A673 (cell line): Measurements from ENCODE around the gene CACNB1.

ENCODE experiments used
- CTCF ChIP-seq: fragments of 300-800, 200-600 bp; sonication (generic); conservative IDR thresholded peaks from 2 replicates; pipeline ENCODE4 v1.5.1; 2017; ENCODE audit warnings: low read depth, mild to moderate bottlenecking, antibody characterized with exemption, low read length, moderate library complexity, mixed read lengths
- EZH2 ChIP-seq: fragments of 200-600 bp; sonication (generic); IDR thresholded peaks from 2 replicates; pipeline ENCODE4 v1.6.1; 2017; ENCODE audit warnings: borderline replicate concordance, low read depth, mild to moderate bottlenecking, mixed read lengths, antibody characterized with exemption, low read length; ENCODE audit not compliant: poor library complexity, severe bottlenecking

GRCh38 chr17:39243155-39243554, 45.7 kb upstream of the CACNB1 start:
- TF ChIP-seq CTCF = no peak
- TF ChIP-seq EZH2 = no peak
